Adrenal gland (tissue), 5 donors: Measurements from ENCODE around the gene GNAQ.

Experiments
- CTCF ChIP-seq, 6 experiments: fragments of 450-650 bp in 4 of 6; fragments of 200-600 bp in 2 of 6; sonication (generic) in 1 of 6; IDR thresholded peaks; 1 replicate in 5 of 6; 2 replicates in 1 of 6; pipeline versions ENCODE4 v1.5.1 to v1.8.0; 2016 to 2021; ENCODE audit warnings: antibody characterized with exemption in 6 of 6, mild to moderate bottlenecking in 2 of 6, moderate library complexity in 1 of 6
- POLR2A ChIP-seq, 2 donors: fragments of 450-650 bp; IDR thresholded peaks; one replicate each; pipeline ENCODE4 v1.6.1; 2017; ENCODE audit warnings: antibody characterized with exemption in 2 of 2, mild to moderate bottlenecking in 2 of 2, moderate library complexity in 1 of 2
- donor health status: DM: no; HTN: no; CAD: no.

GRCh38 chr9:78070521-78070920 is 38.9 kb upstream of the GNAQ start:
- TF ChIP-seq CTCF (IDR thresholded peaks at IDR 0.05) (no peak), POLR2A (IDR thresholded peaks at IDR 0.05) (no peak)
